HS-27A (cell line): Measurements from ENCODE around the gene IRS2.

Experiments used
- DNase-seq: peaks from one replicate; pipeline ENCODE4 v3.0.0-alpha.2; 2012; ENCODE audit warnings: low read depth, missing footprints

IRS2 gene

DNA sequence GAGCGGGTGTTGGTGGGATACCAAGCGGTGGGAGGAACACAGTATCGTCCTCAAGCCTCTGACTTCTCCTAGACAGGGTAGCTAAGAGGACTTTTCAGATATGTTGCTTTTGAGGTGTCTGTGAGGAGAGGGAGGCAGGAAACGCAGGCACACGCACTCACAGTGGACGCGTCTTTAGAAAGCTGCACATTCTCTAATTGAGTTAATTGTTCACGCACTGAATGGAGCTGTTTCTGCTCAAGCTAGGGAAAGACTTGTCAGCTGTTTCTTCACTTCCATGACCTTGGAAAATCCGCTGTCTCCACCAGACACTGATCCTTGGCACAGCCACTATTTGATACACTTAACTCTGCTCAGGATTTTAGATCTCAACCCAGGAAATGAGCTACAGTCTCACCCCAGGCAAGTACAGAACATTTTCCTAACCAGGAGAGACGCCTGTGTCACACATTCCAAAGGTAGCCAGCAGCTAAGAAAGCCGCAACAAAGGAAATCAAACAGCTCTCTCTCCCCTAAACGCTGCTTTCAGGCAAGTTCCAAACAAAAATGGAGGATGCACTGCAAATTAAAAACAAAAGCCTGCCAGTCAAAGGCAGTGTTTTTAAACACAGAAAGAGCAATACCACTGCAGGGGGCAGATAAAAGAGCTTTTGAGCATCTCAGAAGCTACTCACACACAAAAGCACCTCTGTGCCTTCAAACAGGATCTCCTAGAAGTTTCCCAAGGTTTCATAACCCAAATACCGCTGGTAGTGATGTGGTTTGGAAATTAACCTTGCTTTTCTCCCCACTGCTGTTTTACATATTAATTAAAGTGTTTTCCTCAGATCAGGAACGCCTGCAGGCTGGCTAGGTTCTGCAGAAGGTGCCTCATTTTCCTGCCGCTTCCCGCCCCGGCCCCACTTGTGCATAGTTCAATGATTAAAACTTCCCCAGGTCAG is 57.3 kb downstream of the IRS2 start:
- DNase-seq = no peak

GRCh38 chr13:109728061-109728460 is 58.3 kb downstream of the IRS2 start:
- DNase-seq = no peak

DNA sequence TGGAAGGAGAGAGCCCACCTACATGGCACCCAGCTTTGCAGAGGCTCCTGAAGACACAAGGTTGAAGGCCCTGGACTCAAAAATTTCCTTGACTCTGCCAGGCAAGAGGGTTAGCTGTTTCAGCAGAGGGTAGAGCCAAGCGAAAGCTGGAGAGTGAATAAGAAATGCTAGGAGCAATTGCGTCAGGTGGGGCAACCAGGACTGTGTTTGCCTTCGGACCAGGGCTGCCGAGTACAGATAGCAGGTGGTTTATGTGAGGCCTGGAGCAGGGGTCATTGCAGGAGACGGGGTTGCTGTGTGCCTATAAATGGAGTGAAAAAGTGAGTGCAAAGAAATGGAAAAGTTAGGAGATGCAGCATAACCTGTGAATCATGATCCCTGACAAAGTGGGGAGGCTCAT is 59.1 kb downstream of the IRS2 start:
- DNase-seq = no peak

GRCh38 chr13:109725995-109726637 is 60.3 kb downstream of the IRS2 start:
- DNase-seq = no peak

DNA sequence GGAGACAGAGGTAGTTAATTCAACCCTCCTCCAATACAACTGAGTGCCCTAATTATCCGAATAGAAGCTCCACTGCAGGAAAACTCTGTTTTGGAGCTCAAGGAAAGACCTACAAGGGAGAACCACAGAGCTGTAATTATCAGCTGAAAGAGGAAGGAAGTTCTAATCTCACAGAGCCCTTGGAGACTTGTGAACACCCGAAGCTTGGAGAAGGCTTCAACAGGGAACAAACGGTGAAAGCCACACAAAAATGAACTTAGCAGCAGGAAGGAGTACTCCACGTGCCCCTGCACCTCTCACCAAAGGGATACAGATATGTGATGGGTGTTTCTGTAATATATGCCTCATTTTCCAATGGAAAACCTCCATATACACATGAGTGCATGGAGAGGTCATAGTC is 61.1 kb downstream of the IRS2 start:
- DNase-seq = no peak

GRCh38 chr13:109724603-109725002 is 61.8 kb downstream of the IRS2 start:
- no peak for DNase-seq

DNA sequence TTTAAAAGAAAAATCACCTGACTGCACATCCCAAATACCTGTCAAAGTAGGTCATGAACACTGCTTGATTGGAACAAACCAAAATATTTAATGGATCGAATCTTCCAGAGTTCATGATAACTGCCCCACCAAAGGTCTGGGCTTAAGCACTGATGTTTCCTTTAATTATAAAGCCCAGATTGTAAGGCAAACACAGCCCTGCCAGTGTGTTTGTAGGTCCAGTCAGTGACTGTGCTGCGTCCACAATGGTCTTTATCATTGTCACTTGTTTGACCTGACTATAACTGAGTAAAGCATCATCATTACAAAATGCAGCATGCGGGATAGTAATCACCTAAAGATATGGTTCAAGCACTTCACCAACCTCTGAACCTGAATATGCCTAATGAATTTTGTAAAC is 63.3 kb downstream of the IRS2 start:
- no peak for DNase-seq

GRCh38 chr13:109722068-109722467 is 64.3 kb downstream of the IRS2 start:
- no peak for DNase-seq

- DNase-seq = no peak
Observed at GRCh38 chr13:109720758-109721184, 65.6 kb downstream of the IRS2 start.

GRCh38 chr13:109719962-109720646 is 66.3 kb downstream of the IRS2 start:
- no peak for DNase-seq

GRCh38 chr13:109718726-109719125 is 67.7 kb downstream of the IRS2 start:
- no peak for DNase-seq

- no peak for DNase-seq
Observed at GRCh38 chr13:109717686-109718085, 68.7 kb downstream of the IRS2 start.

GRCh38 chr13:109715902-109716301 is 70.5 kb downstream of the IRS2 start:
- no peak for DNase-seq

DNA sequence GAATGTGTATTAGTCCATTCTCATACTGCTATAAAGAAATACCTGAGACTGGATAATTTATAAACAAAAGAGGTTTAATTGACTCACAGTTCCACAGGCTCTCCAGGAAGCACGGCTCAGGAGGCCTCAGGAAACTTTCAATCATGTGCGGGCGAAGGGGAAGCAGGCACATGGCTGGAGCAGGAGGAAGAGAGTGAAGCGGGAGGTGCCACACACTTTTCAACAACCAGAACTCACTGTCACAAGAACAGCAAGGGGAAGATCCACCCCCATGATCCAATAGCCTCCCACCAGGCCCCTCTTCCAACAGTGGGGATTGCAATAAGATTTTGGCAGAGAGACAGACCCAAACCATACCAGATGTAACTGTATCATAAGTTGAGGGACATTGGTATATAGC is 72.7 kb downstream of the IRS2 start:
- DNase-seq = no peak

DNA sequence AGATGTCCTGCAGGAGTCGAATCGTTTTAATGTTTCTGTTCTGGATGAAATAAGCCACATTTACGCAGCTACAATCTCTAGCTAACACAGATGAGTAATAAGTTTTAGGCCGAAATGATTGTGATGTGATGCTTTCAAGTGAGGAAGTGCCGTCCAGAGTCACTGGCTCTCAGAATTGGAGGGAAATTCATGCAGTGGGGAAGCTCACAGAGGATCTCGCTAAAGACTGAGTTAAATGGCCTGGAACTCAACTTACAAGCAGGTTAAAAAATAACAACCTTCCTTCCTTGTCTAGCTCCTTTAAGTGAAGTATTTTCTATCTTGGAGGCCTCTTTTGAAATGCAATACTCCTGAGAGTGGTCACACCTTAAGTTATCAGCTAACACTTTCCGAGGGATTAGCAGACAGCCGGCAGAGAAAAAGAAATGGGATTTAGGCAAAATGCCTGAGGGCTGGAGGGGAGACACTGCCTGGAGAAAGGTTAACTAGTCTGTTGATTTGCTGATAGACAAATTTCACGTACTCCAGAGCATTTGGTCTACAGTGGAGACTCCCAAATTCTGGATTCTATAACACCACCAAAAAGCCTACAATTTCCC is 74.2 kb downstream of the IRS2 start:
- no peak for DNase-seq

DNA sequence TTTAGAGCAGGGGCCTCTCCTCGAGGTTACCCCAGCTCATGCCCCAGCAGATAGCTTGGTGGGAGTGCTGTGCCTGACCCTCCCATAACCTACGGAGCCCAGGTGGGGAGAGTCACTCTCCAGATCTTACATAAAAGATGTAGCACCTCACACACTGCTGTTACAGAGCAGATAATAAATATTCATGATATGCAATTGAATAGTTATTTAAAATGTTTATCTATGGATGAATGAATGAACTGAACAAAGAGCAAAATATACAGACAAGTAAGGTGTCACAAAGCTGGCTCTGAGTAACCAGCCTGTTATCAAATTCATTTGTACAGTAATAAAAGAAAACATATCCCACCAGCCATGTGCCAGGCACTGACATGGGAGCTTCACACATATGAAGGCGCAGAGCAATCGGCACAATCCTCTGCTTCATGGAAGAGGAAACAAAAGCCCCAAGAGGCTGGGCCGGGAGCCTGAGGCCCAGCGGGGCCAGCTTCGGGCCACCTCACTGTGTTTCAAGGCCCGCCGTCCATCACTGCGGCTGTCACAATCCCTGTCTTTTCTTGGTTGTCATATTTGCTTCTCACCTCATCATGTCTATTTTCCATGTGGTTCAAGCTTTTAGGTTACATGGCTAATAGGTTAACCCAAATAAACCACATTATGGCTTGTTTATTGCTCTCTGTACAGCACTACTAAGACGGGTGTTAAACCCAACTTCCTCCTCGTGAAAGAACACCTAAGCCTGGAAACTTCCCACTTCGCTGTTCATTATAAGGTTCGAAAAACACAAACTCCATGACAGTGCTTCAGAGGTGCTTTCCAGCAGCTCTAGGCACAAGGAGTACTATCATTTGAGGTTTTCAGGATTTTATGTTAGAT is 78.4 kb downstream of the IRS2 start:
- DNase-seq = no peak

DNA sequence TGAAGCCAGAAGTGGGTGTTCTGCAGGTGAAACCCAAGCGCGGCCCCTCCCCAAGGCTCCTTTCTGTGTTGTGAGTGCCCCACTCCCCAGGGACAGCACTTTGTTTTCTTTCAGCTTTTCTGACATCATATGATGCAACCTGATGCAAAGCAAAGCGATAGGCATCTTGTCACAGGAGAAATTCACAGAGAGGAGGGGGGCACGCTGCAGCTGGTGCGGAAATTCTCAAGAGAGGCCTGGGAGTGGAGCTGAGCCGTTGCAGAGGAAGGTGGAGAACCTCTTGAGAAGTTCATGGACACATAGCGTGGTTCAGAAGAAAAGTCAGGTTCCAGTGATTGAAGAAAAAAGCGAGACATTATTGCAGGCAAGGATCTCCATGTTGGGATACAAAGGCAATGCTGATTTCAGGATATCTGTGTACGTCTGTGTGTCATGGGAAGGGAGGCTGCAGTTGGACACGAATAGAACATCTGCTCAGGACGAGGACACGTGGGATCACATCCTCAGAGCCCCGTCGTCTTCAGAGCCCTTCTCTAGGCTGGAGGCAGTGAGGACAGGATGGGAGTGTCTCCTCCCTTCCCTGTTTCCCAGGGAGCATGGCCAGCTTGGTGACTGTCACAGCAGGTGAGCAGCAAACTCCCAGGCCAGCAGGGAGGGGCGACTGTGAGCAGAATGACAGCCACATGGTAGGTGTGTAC is 79.2 kb downstream of the IRS2 start:
- DNase-seq = no peak

DNA sequence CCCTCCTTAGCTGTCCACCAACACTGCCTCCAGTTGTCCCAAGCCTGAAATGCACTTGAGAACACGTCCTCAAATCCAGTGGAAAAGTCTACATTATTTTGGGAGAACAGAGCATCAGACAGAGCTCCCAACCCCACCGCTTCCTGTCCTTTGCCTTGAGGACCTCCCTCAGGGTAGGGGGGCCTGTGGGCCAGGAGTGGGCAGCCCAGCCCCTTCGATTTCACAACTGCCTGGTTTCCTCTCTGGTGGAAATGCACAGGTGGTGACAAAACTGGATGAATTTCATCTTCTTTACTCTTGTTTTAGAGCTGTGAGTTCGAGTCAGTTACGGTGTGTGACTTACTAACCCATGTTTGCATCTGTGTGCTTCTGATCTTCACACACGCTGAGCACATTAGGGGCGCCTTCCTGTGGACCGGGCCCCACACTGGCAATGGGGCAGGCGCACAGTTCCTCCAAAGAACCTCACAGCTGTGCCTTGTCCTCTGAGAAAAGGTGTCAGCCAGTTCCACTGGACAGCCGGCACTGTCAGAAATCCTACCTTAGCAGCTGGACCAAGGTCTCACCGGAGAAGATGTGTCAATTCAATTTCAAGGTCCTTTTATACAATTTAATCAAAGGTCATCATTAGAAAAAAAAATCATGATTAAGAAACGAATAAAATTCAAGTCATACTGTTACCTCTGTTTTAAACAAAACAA is 80.2 kb downstream of the IRS2 start:
- no peak for DNase-seq

- no peak for DNase-seq
Observed at GRCh38 chr13:109704771-109705635, 81.4 kb downstream of the IRS2 start.
